Mesenteric fat pad (tissue), 1 donor: ENCODE results near the gene DLGAP1. TPM values are rescaled to one million over a fixed set of nuclear protein-coding genes. Genes with fewer than 3 reads are reported as not detected.

ENCODE experiments used
- DNase-seq: peaks from one replicate; pipeline ENCODE4 v3.0.0-alpha.2; 2020; ENCODE audit warnings: low spot score
- total RNA-seq: library from RNA; stranded (reverse); fragmentation: NEBNext Ultra II Directional; extraction: Animal tissue kit (Norgen Biotek cat#: 25700); gene quantifications from one replicate; pipeline ENCODE4 v1.2.1, GENCODE V29; 2021
- donor health status: DM: yes; HTN: yes; CAD: no.

The DLGAP1 gene
- total RNA-seq, 1 donor from 2014 or later = 4.2 TPM

GRCh38 chr18:3726238-3726951 is 728.7 kb downstream of the DLGAP1 start:
- DNase-seq = no peak

GRCh38 chr18:3725115-3725514 is 730.0 kb downstream of the DLGAP1 start:
- DNase-seq = no peak

DNA sequence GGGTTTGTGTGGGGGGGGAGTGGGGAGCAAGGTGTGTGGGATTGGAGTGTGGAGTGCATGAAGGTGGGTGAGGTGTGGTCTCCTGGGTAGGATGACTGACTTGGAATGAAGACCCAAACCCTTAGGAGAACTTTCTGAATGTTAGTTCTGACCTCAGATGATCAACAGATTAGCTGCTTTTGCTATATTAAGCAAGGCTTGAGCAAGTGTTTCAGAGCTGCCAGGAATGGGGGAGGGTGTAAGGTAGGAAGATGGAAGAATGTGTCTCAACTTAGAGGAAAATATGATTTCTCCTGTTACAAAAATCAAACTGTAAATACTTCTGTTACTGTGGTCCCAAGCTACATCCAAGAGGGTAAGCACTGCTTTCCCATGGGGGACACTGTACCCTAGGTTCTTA is 731.6 kb downstream of the DLGAP1 start:
- no peak for DNase-seq

DNA sequence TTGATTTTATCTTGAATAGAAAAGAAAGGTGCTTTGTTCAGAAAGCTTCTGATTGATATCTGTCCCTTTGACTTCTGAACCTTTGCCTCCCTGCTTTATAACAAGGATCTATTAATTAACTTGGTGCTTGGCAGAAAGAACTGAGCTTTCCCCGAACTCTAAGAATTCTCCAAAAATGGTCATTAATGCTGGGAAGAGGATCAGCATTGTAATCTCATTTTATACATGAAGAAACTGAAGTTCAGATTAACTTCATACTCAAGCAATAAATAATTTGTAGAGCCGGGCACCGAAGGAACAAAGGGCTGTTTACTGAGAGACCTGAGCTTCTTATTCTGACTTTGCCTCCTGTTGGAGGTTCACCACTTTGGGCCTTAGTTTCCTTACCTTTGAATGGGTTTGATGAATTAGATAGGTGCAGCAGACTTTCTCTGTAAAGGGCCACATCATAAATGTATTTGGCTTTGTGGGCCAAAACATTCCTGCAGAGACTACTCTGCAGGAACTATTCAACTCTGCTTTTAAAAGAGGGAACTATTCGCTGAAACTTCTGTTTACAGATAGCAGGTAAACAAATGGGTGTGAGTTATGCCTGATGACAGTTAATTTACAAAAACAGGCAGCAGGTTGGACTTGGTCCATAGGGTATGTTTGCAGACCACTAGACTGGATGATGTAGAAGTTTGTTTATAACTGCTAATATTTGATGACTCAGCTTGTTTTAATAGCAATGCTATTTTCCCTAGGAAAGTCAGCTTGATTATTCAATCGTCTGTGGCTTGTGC is 732.3 kb downstream of the DLGAP1 start:
- DNase-seq = no peak

GRCh38 chr18:3721771-3722648 is 733.1 kb downstream of the DLGAP1 start:
- no peak for DNase-seq

GRCh38 chr18:3720818-3721545 is 734.1 kb downstream of the DLGAP1 start:
- no peak for DNase-seq

- no peak for DNase-seq
Measured at GRCh38 chr18:3720159-3720558, 734.9 kb downstream of the DLGAP1 start.

DNA sequence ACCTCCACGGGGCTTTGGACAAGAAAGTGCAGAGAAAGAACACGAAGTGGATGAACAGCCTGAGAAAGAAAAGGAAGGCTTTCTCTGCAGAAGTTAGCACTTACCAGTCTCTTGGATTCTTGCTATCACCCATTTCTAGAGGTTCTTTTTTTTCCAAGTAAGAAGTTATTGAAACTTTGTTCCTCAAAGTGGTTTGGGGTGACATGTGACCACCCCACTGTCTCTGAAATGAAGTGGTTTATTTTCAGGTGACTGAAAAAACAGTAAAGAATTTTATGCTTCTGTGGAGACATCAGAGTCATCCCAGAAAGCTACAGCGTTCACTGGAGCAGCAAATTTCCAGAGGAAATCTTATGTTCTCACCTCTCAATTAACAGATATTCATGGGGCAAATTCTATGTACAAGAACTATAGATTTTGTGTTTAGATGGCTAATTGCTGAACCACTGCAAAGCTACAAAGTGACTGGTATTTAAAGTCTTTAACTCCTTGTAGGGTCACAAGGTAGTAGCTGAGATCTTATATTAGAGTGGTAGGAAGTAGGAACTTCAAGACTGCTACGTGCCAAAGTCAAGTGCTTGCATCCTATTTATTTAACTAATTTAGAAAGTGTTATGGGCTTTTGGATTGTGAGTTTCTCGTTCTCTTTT is 737.6 kb downstream of the DLGAP1 start:
- no peak for DNase-seq

GRCh38 chr18:3716116-3716660 is 738.9 kb downstream of the DLGAP1 start:
- DNase-seq = no peak

DNA sequence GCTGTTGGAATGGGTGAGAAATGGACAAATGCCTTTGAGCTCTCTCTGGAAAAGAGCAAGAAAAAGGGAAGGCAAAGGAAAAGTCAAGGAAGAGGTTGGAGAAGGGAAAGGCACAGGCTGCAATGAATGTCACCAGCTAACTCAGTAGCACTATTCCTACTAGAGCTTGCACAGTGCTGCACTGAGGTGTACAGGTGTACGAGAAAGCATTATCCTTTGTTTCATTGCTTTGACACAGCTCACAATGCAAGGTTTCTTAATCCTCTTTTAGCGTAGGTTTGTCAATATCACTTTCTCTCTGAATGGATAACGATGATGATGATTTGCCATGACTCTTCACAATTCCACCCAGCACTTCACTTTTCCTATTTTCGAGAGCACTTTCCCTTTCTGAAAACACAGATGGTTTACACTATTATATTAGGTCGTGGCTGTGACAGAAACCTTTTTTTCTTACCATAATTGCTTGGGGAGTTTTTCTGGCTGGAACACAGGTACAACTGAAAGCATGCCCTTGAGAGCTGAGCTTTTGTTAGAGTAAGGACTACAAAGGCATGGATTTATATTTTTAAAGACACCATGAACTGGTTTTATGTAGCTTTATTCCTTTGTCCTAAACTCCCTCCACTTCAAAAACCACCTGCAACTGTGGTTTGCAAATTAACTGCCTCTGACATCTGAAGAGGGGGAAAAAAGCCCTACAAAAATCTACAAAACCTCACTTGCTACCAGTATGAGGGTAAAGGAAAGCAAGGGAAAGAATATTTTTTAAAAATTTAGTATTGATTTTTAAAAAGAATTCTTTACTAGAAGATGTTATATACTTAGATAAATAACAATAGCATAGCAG is 739.7 kb downstream of the DLGAP1 start:
- no peak for DNase-seq

DNA sequence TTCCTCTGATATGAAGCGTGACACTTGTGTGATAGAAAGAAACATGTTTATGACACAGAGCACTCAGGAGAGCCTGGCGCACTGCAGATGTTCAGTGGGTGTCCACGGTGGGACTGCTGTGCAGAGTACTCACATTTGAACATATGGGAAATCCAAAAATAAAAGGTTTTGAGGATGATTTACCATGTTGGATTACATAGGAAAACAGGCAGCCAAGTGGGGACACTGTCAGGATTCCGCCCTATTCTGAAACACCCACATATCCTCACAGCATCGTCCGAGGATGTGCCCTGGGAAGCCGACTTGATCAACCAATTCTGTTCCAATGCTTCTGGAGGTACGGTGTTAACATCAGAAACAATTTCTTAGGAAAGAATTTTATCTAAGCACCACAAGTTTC is 741.4 kb downstream of the DLGAP1 start:
- no peak for DNase-seq

- DNase-seq = no peak
Measured at GRCh38 chr18:3713166-3713565, 741.9 kb downstream of the DLGAP1 start.

- no peak for DNase-seq
Measured at GRCh38 chr18:3712491-3712890, 742.6 kb downstream of the DLGAP1 start.

DNA sequence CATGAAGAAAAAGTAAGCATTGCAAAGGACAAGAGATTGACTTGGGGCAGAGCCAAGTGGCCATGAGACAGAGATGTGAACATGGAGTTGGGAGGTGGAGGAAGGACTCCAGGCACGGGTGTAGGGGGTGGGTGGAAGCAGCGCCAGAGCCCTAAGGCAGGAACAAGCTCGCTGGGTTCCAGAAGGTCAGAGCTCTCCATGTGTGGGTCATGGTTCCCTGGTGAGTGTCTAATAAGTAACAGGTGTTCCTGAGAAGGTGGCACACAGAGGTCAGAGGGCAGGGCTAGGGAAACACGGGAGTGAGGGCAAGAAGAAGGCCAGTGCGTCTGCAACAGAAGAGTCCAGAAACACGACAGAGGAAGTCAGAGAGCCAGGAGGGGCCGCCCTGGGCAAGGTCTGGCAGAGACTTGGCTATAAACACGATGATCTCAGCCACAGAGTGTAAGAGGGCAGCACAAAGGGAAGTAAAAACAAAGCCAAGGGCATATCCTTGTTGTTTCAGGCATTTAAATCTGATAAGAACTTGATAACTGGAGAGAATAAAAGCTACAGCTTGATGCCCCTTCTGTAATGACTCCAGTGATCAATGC is 744.3 kb downstream of the DLGAP1 start:
- DNase-seq = no peak

DNA sequence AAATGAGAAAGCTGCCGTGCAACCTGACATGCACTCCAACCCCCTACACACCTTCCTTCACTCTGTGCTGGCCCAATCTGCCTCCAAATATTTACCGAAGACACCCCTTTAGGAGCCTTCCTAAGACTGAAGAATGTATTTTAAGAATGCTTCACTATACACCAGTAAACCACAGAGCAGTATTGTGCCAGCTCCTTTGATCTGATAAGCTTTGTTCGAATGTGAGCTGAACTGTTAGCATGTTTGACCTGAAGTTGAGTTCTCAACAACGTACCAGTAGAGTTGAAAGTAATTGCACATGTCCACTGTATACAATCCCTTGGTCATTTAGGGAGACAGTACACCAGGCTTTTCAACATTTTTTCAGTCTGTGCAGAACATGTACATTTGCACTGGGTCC is 745.9 kb downstream of the DLGAP1 start:
- DNase-seq = no peak

GRCh38 chr18:3706279-3707097 is 748.6 kb downstream of the DLGAP1 start:
- DNase-seq = no peak

DNA sequence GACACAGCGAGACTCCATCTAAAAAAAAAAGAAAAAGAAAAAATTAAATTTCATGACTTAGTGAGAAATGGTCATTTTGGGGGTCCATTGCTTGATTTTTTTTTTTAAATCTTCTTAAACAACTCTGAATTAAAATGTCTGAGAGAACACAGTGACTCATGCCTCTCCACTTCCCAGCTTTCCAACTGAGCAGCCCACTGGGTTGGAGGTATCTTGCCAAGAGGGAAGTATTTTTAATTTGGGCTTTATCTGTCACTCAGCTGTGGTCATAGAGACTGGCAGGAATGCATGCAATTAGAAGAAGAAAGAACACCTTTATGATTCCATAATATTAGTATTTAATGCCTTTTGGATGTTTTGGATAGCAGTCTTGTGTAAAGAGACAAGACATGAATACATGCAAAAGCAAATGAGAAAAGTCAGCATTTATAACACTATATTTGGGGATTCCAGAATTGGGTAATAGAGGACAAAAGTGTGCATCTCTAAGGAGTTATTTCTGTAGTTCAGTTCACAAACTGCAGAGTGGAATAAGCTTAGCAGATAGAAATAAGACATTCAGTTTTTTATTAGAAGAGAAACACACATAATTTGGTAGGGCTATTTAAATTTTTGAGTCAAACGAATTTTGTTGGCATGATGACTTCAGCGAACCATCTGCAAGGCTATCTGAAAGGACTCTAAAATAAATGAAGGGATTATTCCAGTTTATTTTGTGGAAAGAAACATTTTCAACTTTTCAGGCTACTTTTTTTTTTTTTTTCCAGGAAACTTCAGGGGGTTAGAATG is 750.4 kb downstream of the DLGAP1 start:
- DNase-seq = no peak
